ENCODE measurements around the gene CPN2.

GRCh38 chr3:194365978-194366490 lies 14.9 kb upstream of the CPN2 start:
- TF ChIP-seq CTCF (IDR thresholded peaks at IDR 0.05) (no peak), POLR2A (IDR thresholded peaks at IDR 0.05) (no peak)

Data from heart left ventricle (tissue), 13 donors.